Measurements from ENCODE around the gene SMIM13.

The SMIM13 gene

GRCh38 chr6:11122380-11122779, 28.7 kb downstream of the SMIM13 start:
- DNase-seq (ENCODE audit: low read depth), result no peak

GRCh38 chr6:11123978-11124377, 30.3 kb downstream of the SMIM13 start:
- no peak for DNase-seq (ENCODE audit: low read depth)

GRCh38 chr6:11126876-11127275, 33.2 kb downstream of the SMIM13 start:
- DNase-seq (ENCODE audit: low read depth), result no peak

- DNase-seq (ENCODE audit: low read depth), result no peak
Observed at GRCh38 chr6:11128608-11129007, 35.0 kb downstream of the SMIM13 start.

- DNase-seq (ENCODE audit: low read depth), result no peak
Observed at GRCh38 chr6:11129908-11130565, 36.4 kb downstream of the SMIM13 start.

GRCh38 chr6:11130605-11131004, 37.0 kb downstream of the SMIM13 start:
- no peak for DNase-seq (ENCODE audit: low read depth)

- DNase-seq (ENCODE audit: low read depth), result no peak
Observed at GRCh38 chr6:11132194-11132888, 38.7 kb downstream of the SMIM13 start.

- DNase-seq (ENCODE audit: low read depth), result no peak
Observed at GRCh38 chr6:11133281-11133680, 39.6 kb downstream of the SMIM13 start.

GRCh38 chr6:11136809-11137208, 43.2 kb downstream of the SMIM13 start:
- DNase-seq (ENCODE audit: low read depth), result no peak

GRCh38 chr6:11139051-11139960, 45.7 kb downstream of the SMIM13 start:
- no peak for DNase-seq (ENCODE audit: low read depth)

GRCh38 chr6:11140056-11140455, 46.4 kb downstream of the SMIM13 start:
- DNase-seq (ENCODE audit: low read depth), result no peak

GRCh38 chr6:11141295-11141694, 47.7 kb downstream of the SMIM13 start:
- DNase-seq (ENCODE audit: low read depth), result no peak

- DNase-seq (ENCODE audit: low read depth), result no peak
Observed at GRCh38 chr6:11142296-11143027, 48.8 kb downstream of the SMIM13 start.

- no peak for DNase-seq (ENCODE audit: low read depth)
Observed at GRCh38 chr6:11143394-11144371, 50.0 kb downstream of the SMIM13 start.

GRCh38 chr6:11144393-11144851, 50.8 kb downstream of the SMIM13 start:
- DNase-seq (ENCODE audit: low read depth), result peak; percentile 58

- DNase-seq (ENCODE audit: low read depth), result no peak
Observed at GRCh38 chr6:11146117-11146826, 52.6 kb downstream of the SMIM13 start.

- no peak for DNase-seq (ENCODE audit: low read depth)
Observed at GRCh38 chr6:11149551-11149950, 55.9 kb downstream of the SMIM13 start.

- DNase-seq (ENCODE audit: low read depth), result no peak
Observed at GRCh38 chr6:11151488-11151887, 57.9 kb downstream of the SMIM13 start.

GRCh38 chr6:11152581-11152980, 58.9 kb downstream of the SMIM13 start:
- no peak for DNase-seq (ENCODE audit: low read depth)

- DNase-seq (ENCODE audit: low read depth), result no peak
Observed at GRCh38 chr6:11153447-11153846, 59.8 kb downstream of the SMIM13 start.

Measured in stimulated activated CD8-positive, alpha-beta memory T cell treated with anti-CD3 and anti-CD28 coated beads, Interleukin-4, amount 100 ng/mL, for 24 hours (primary cell).